Prostate gland (tissue), 2 donors: Measurements from ENCODE around the gene LRSAM1. TPM values are rescaled to one million over a fixed set of nuclear protein-coding genes. Genes with fewer than 3 reads are reported as not detected.

Experiments used
- DNase-seq: peaks from one replicate; pipeline ENCODE4 v3.0.0-alpha.2; 2019; ENCODE audit warnings: low spot score
- H3K27ac ChIP-seq, 2 donors: fragments of 200-600 bp; sonication (generic); 2 replicates each; pipeline ENCODE4 v1.5.1; 2017 to 2019
- H3K27me3 ChIP-seq: fragments of 200-600 bp; sonication (generic); replicated peaks from 2 replicates; pipeline ENCODE4 v1.5.1; 2019; ENCODE audit not compliant: insufficient read depth
- H3K36me3 ChIP-seq, 2 donors: fragments of 200-600 bp; sonication (generic); 1 replicate in 1 of 2; 2 replicates in 1 of 2; pipeline versions ENCODE4 v1.5.1 to v1.8.1; 2017 to 2019
- H3K4me1 ChIP-seq: fragments of 200-600 bp; sonication (generic); replicated peaks from 2 replicates; pipeline ENCODE4 v1.5.1; 2019
- H3K4me3 ChIP-seq, 2 donors: fragments of 200-600 bp; sonication (generic); 2 replicates each; pipeline ENCODE4 v1.5.1; 2017 to 2019
- H3K9me3 ChIP-seq: fragments of 200-600 bp; sonication (generic); 2 replicates; pipeline ENCODE4 v1.5.1; 2017
- POLR2A ChIP-seq: fragments of 450-650 bp; IDR thresholded peaks from one replicate; pipeline ENCODE4 v1.6.1; 2016; ENCODE audit warnings: antibody characterized with exemption, mild to moderate bottlenecking
- POLR2AphosphoS5 ChIP-seq: sonication (generic); formaldehyde crosslinking; IDR thresholded peaks from one replicate; pipeline ENCODE4 v1.6.1; 2017; ENCODE audit warnings: antibody characterized with exemption
- WGBS: methylation state at CpG from one replicate; pipeline ENCODE4 v1.1.5; 2018; 5-methylcytosine and 5-hydroxymethylcytosine counted together
- intact Hi-C: fragments of 100-400 bp; cut with DNase I; formaldehyde crosslinking; loops from one replicate; pipeline ENCODE4 v1.14.2; 2022
- total RNA-seq, 2 donors: library from RNA; depleted of rRNA; stranded (reverse); fragments of >200 nt; gene quantifications; one replicate each; pipeline ENCODE4 v1.1.0, GENCODE V29; 2016
- TF ChIP-seq, protein P1 (sequence below), 4 experiments: fragments of 200-600 bp in 2 of 4; fragments of 450-650 bp in 2 of 4; sonication (generic) in 2 of 4; IDR thresholded peaks; 1 replicate in 3 of 4; 2 replicates in 1 of 4; pipeline ENCODE4 v1.5.1; 2016 to 2019; ENCODE audit warnings: antibody characterized with exemption in 4 of 4, mild to moderate bottlenecking in 2 of 4, moderate library complexity in 2 of 4

The LRSAM1 gene
- total RNA-seq, 2 donors from 2014 or later, result 14.8 to 30.5 TPM

DNA sequence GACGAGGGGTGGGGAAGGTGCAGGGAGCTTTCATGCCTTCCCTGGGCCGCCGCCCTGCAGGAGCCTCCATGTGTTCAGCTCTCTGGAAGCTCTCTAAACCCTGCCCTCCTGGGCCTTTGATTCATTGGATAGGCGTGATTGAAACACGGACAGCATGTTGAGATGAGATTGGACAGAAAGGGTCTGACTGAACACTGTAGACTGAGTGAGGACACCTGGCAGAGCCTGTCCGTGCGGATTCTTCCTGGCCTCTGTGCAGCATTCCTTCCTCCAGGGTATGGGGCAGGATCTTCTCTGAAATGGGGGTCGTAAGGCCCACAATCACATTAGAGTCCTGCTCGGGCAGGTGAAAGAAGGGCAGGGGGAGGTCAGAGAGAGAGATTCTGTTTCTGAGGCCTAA is 12.9 kb upstream of the LRSAM1 start:
- Histone ChIP-seq H3K4me3 (no peak overlapping the region), H3K27me3 (no peaks in the 10 kb centered on the region), H3K4me1 (no peaks in the 10 kb centered on the region), H3K36me3 (peaks cover 14 to 20% of the 10 kb centered on the region in 2 donors), H3K27ac (no peak overlapping the region), H3K9me3 (no peaks in the 10 kb centered on the region)
- intact Hi-C loops, result no loop called here
- 84% methylated on average over 9 of the region's 9 CpGs for WGBS
- TF ChIP-seq, protein P1, sequence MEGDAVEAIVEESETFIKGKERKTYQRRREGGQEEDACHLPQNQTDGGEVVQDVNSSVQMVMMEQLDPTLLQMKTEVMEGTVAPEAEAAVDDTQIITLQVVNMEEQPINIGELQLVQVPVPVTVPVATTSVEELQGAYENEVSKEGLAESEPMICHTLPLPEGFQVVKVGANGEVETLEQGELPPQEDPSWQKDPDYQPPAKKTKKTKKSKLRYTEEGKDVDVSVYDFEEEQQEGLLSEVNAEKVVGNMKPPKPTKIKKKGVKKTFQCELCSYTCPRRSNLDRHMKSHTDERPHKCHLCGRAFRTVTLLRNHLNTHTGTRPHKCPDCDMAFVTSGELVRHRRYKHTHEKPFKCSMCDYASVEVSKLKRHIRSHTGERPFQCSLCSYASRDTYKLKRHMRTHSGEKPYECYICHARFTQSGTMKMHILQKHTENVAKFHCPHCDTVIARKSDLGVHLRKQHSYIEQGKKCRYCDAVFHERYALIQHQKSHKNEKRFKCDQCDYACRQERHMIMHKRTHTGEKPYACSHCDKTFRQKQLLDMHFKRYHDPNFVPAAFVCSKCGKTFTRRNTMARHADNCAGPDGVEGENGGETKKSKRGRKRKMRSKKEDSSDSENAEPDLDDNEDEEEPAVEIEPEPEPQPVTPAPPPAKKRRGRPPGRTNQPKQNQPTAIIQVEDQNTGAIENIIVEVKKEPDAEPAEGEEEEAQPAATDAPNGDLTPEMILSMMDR (IDR thresholded peaks at IDR 0.05), result no peak
- TF ChIP-seq POLR2AphosphoS5 (no peak), POLR2A (no peak)
- DNase-seq, result no peak

DNA sequence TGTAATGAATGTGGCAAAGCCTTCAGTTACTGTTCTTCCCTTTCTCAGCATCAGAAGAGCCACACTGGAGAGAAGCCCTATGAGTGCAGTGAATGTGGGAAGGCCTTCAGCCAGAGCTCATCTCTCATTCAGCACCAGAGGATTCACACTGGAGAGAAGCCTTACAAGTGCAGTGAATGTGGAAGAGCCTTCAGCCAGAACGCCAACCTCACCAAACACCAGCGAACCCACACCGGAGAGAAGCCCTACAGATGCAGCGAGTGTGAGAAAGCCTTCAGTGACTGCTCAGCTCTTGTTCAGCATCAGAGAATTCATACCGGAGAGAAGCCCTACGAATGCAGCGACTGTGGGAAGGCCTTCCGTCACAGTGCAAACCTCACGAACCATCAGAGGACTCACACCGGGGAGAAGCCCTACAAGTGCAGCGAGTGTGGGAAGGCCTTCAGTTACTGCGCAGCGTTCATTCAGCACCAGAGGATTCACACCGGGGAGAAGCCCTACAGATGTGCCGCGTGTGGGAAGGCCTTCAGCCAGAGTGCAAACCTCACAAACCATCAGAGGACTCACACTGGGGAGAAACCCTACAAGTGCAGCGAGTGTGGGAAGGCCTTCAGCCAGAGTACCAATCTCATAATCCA is 6.9 kb upstream of the LRSAM1 start:
- intact Hi-C loops, result no loop called here
- 90% methylated on average over 17 of the region's 17 CpGs for WGBS
- H3K4me1 ChIP-seq, result peaks cover under 1% of the 10 kb centered on the region
- H3K27me3 ChIP-seq, result no peaks in the 10 kb centered on the region
- H3K9me3 ChIP-seq, result no peaks in the 10 kb centered on the region
- no peak for DNase-seq
- no peak overlapping the region for H3K27ac ChIP-seq
- H3K4me3 ChIP-seq, result no peak overlapping the region
- H3K36me3 ChIP-seq, result peaks cover 15 to 24% of the 10 kb centered on the region in 2 donors
- TF ChIP-seq POLR2AphosphoS5, result no peak
- TF ChIP-seq, protein P1 (IDR thresholded peaks at IDR 0.05), result no peak
- TF ChIP-seq POLR2A, result no peak

DNA sequence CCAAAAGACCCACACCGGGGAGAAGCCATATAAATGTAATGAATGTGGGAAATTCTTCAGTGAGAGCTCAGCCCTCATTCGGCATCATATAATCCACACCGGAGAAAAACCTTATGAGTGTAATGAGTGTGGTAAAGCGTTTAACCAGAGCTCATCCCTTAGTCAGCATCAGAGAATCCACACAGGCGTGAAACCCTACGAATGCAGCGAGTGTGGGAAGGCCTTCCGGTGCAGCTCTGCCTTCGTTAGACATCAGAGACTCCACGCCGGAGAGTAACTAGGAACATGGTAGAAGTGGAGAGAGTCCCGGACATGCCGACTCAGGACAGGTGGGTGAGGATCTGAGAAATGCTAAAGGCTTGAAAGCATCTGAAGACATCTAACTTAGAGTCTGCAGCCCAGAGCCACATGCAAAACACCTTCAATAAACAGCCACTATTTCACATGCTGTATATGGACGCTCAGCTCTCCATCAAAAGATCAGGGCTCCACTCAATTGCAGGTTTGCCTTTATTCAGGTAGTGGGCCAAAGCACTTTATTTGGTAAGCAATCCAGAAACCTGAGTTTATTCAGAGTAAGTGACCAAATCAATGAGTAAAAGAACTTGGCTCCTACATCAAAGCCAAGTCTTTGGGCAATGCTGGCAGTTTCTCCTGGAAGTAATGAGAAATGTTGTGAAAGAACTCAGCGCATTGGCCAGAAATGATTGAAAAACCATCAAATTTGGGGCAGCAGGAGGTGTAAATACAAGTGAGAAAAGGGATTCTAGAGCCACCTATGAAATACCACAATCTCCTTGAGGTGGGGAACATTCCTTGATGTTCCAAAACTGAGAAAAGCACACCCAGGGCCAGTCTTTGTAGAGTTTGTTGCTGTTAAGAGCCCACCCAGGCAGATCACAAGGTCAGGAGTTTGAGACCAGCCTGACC is 6.1 kb upstream of the LRSAM1 start:
- no peak for DNase-seq
- intact Hi-C loops, result no loop called here
- peaks cover 15 to 24% of the 10 kb centered on the region in 2 donors for H3K36me3 ChIP-seq
- WGBS, result 84% methylated on average over 15 of the region's 15 CpGs
- no peaks in the 10 kb centered on the region for H3K9me3 ChIP-seq
- no peak overlapping the region for H3K27ac ChIP-seq
- H3K4me1 ChIP-seq, result peaks cover 8% of the 10 kb centered on the region
- no peaks in the 10 kb centered on the region for H3K27me3 ChIP-seq
- no peak overlapping the region for H3K4me3 ChIP-seq
- TF ChIP-seq POLR2AphosphoS5 (no peak), POLR2A (no peak)
- TF ChIP-seq, protein P1 (IDR thresholded peaks at IDR 0.05), result no peak

DNA sequence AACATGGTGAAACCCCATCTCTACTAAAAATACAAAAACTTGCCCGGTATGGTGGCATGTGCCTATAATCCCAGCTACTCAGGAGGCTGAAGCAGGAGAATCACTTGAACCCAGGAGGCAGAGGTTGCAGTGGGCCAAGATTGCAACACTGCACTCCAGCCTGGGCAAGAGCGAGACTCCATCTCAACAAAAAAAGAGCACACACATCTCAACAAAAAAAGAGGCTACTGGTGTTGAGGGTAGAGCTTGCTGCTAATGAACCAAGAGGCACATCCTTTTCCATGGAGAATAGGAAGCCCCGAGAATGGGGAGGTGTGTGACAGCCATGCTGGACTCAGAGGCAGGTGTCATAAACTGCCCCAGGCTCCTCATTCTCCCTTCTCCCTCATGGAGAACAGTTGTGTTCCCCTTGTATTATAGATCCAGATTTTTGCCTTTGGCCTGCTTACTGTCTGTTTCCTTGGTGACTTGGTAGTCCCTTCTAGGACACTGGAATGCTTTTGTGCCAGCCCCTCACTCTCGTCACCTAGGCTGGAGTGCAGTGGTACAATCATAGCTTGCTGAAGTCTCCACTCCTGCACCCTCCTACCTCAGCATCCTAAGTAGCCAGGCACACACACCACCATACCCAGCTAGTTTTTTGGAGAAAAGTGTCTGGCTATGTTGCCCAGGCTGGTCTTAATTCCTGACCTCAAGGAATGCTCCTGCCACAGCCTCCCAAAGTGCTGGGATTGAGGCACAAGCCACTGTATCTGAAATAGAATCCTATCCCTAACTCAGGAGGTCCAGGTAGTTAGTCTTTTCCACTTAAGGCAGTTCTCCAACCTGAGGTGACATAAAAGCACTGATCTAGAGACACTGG is 5.2 kb upstream of the LRSAM1 start:
- H3K27me3 ChIP-seq, result no peaks in the 10 kb centered on the region
- H3K27ac ChIP-seq, result no peak overlapping the region
- H3K4me1 ChIP-seq, result peaks cover 9% of the 10 kb centered on the region
- no peaks in the 10 kb centered on the region for H3K9me3 ChIP-seq
- 74% methylated on average over 4 of the region's 4 CpGs for WGBS
- DNase-seq, result no peak
- TF ChIP-seq POLR2AphosphoS5, result no peak
- TF ChIP-seq, protein P1 (IDR thresholded peaks at IDR 0.05), result no peak
- no peak for TF ChIP-seq POLR2A
- intact Hi-C loops, result no loop called here
- peaks cover 15 to 24% of the 10 kb centered on the region in 2 donors for H3K36me3 ChIP-seq
- no peak overlapping the region for H3K4me3 ChIP-seq
